HepG2 (cell line): ENCODE results near the gene ZNF324B. TPM values are rescaled to one million over a fixed set of nuclear protein-coding genes. Genes with fewer than 3 reads are reported as not detected.

Experiments
- ATAC-seq: fragments of 200-7000 bp; cut with Tn5 transposase; 3 replicates; pipeline ENCODE4 v1.9.1; 2020; ENCODE audit warnings: mild to moderate bottlenecking, moderate library complexity
- BruUV-seq: library from RNA; stranded (reverse); fragments of 400-500 nt; replicated peaks from 2 replicates; lab custom pipeline; 2021; lab: Mats Ljungman, UMichigan
- CTCF ChIA-PET: fragments of 300-600 bp; formaldehyde crosslinking; extraction: SDS; loops from one replicate; lab custom pipeline; 2021; ENCODE audit warnings: low total read pairs, inconsistent platforms, low intra/inter-chr PET ratio; lab: Yijun Ruan, JAX
- POLR2A ChIA-PET: fragments of 350-600 bp; sonication (Branson Sonifier 250); formaldehyde crosslinking; loops from one replicate; lab custom pipeline; 2020; ENCODE audit warnings: antibody characterized with exemption, inconsistent platforms; lab: Yijun Ruan, JAX
- DNase-seq: peaks from one replicate; pipeline ENCODE4 v3.0.0-alpha.2; 2015; ENCODE audit warnings: low spot score
- FAIRE-seq: peaks from 3 replicates; lab custom pipeline; 2011; peaks lifted over from hg19 to GRCh38; lab: Jason Lieb, UNC
- H2AFZ ChIP-seq: one replicate; pipeline ENCODE4 v1.6.1; 2011; ENCODE audit warnings: low read length, inconsistent platforms
- H3K27ac ChIP-seq: fragments of 300-600 bp; 3 replicates; pipeline ENCODE4 v1.8.0; 2011; ENCODE audit warnings: mixed run types, mild to moderate bottlenecking, mixed read lengths, low read length, inconsistent platforms; ENCODE audit not compliant: insufficient read depth; ENCODE audit errors: extremely low read length
- H3K27me3 ChIP-seq, 2 experiments: fragments of 200-600 bp in 1 of 2; 2 replicates in 1 of 2; 3 replicates in 1 of 2; pipeline versions ENCODE4 v1.6.0 to v1.8.0; 2011; ENCODE audit warnings: low read length in 2 of 2, mild to moderate bottlenecking in 2 of 2, moderate library complexity in 2 of 2, inconsistent platforms in 1 of 2; ENCODE audit not compliant: insufficient read depth in 2 of 2, control insufficient read depth in 1 of 2
- H3K36me3 ChIP-seq, 2 experiments: fragments of 200-600 bp in 1 of 2; replicated peaks in 1 of 2; 2 replicates in 1 of 2; 3 replicates in 1 of 2; pipeline versions ENCODE4 v1.5.1 to v1.8.0; 2011; ENCODE audit warnings: low read length in 2 of 2, inconsistent platforms in 1 of 2; ENCODE audit not compliant: insufficient read depth in 2 of 2, control insufficient read depth in 1 of 2
- H3K4me1 ChIP-seq: 2 replicates; pipeline ENCODE4 v1.5.1; 2012; ENCODE audit warnings: low read length, inconsistent platforms; ENCODE audit not compliant: insufficient read depth
- H3K4me2 ChIP-seq: 2 replicates; pipeline ENCODE4 v1.6.0; 2011; ENCODE audit warnings: low read depth, low read length, inconsistent platforms
- H3K4me3 ChIP-seq, 3 experiments: fragments of 200-600 bp in 1 of 3; sonication (generic), shearing (Covaris generic) in 1 of 3; replicated peaks in 1 of 3; 2 replicates each; pipeline ENCODE4 v1.5.1; 2011 to 2016; ENCODE audit warnings: low read length in 3 of 3, inconsistent platforms in 2 of 3, low read depth in 2 of 3, mild to moderate bottlenecking in 2 of 3, control low read depth in 1 of 3, mixed read lengths in 1 of 3; ENCODE audit not compliant: insufficient read depth in 1 of 3
- H3K79me2 ChIP-seq: one replicate; pipeline ENCODE4 v1.6.1; 2011; ENCODE audit warnings: low read length, inconsistent platforms; ENCODE audit not compliant: insufficient read depth
- H3K9ac ChIP-seq: 2 replicates; pipeline ENCODE4 v1.6.0; 2011; ENCODE audit warnings: mild to moderate bottlenecking, low read depth, low read length, inconsistent platforms; ENCODE audit not compliant: insufficient read depth
- H3K9me3 ChIP-seq: 2 replicates; pipeline ENCODE4 v1.5.1; 2012; ENCODE audit warnings: mild to moderate bottlenecking, low read length
- H4K20me1 ChIP-seq: 2 replicates; pipeline ENCODE4 v1.6.0; 2011; ENCODE audit warnings: inconsistent platforms, mild to moderate bottlenecking, low read length, moderate library complexity; ENCODE audit not compliant: insufficient read depth
- ISX ChIP-seq: sonication (generic); formaldehyde crosslinking; conservative IDR thresholded peaks from 2 replicates; pipeline ENCODE4 v1.5.0; 2020; ENCODE audit warnings: missing genetic modification reagents
- MIXL1 ChIP-seq: IDR thresholded peaks from 2 replicates; pipeline ENCODE4 v1.6.1; 2016
- PHF8 ChIP-seq: sonication (generic); formaldehyde crosslinking; IDR thresholded peaks from 2 replicates; pipeline ENCODE4 v1.5.0; 2020; ENCODE audit warnings: missing genetic modification reagents
- ZEB1 ChIP-seq: IDR thresholded peaks from 2 replicates; pipeline ENCODE4 v1.6.1; 2012; ENCODE audit warnings: mild to moderate bottlenecking, low read depth, inconsistent platforms; ENCODE audit not compliant: insufficient replicate concordance
- ZMYM4 ChIP-seq: sonication (generic); formaldehyde crosslinking; IDR thresholded peaks from 2 replicates; pipeline ENCODE4 v1.8.1; 2023; ENCODE audit warnings: mild to moderate bottlenecking, missing genetic modification reagents
- ZNF557 ChIP-seq: sonication (generic); formaldehyde crosslinking; IDR thresholded peaks from 2 replicates; pipeline ENCODE4 v1.4.0; 2020; ENCODE audit warnings: missing genetic modification reagents
- WGBS: methylation state at CpG from one replicate; pipeline ENCODE4 v1.1.6; 2017; ENCODE audit warnings: low lambda C conversion rate; 5-methylcytosine and 5-hydroxymethylcytosine counted together
- in situ Hi-C: cut with HindIII; loops from 2 replicates; pipeline ENCODE4 v1.10.0; 2017; ENCODE audit warnings: low pct_unique_long_range_greater_than_20kb; ENCODE audit not compliant: extremely low pct_ligation_motif_present
- intact Hi-C: fragments of 100-400 bp; cut with micrococcal nuclease; formaldehyde crosslinking; loops from one replicate; pipeline ENCODE4 v1.10.0; 2022; ENCODE audit not compliant: unreplicated experiment
- polyA plus RNA-seq, 8 experiments: library from polyadenylated mRNA; depleted of rRNA in 3 of 8; stranded (reverse) in 7 of 8; unstranded in 1 of 8; fragments of >200 nt; fragmentation: Illumina TruSeq in 4 of 8; extraction: Trizol in 4 of 8; gene quantifications; 2 replicates each; pipeline versions ENCODE4 v1.2.1 to v1.2.3, GENCODE V29; 2011 to 2016; ENCODE audit warnings: low read depth in 4 of 8, missing spikeins in 1 of 8, mixed read lengths in 1 of 8; ENCODE audit not compliant: insufficient read depth in 1 of 8
- total RNA-seq, 5 experiments: library from RNA; depleted of rRNA; stranded (reverse); fragments of >200 nt; fragmentation: Illumina TruSeq; extraction: Trizol; gene quantifications; 2 replicates each; pipeline ENCODE4 v1.2.3, GENCODE V29; 2016; ENCODE audit warnings: low read depth in 1 of 5
- TF ChIP-seq, protein P1 (sequence below): sonication (generic); formaldehyde crosslinking; conservative IDR thresholded peaks from 2 replicates; pipeline ENCODE4 v1.8.0; 2022; ENCODE audit warnings: mild to moderate bottlenecking, moderate library complexity, missing genetic modification reagents
- TF ChIP-seq, protein P2 (sequence below): sonication (generic); formaldehyde crosslinking; IDR thresholded peaks from 2 replicates; pipeline ENCODE4 v1.5.0; 2020; ENCODE audit warnings: mild to moderate bottlenecking, missing genetic modification reagents, borderline replicate concordance
- TF ChIP-seq, protein P3 (sequence below): sonication (generic); formaldehyde crosslinking; IDR thresholded peaks from 2 replicates; pipeline ENCODE4 v1.5.0; 2020; ENCODE audit warnings: missing genetic modification reagents, mild to moderate bottlenecking, borderline replicate concordance

ZNF324B gene
- total and polyA plus RNA-seq, 2 of the 13 experiments (the other 11 are each of a cell fraction or from before 2014, with no cell fraction given) = 0.53 to 3.0 TPM

DNA sequence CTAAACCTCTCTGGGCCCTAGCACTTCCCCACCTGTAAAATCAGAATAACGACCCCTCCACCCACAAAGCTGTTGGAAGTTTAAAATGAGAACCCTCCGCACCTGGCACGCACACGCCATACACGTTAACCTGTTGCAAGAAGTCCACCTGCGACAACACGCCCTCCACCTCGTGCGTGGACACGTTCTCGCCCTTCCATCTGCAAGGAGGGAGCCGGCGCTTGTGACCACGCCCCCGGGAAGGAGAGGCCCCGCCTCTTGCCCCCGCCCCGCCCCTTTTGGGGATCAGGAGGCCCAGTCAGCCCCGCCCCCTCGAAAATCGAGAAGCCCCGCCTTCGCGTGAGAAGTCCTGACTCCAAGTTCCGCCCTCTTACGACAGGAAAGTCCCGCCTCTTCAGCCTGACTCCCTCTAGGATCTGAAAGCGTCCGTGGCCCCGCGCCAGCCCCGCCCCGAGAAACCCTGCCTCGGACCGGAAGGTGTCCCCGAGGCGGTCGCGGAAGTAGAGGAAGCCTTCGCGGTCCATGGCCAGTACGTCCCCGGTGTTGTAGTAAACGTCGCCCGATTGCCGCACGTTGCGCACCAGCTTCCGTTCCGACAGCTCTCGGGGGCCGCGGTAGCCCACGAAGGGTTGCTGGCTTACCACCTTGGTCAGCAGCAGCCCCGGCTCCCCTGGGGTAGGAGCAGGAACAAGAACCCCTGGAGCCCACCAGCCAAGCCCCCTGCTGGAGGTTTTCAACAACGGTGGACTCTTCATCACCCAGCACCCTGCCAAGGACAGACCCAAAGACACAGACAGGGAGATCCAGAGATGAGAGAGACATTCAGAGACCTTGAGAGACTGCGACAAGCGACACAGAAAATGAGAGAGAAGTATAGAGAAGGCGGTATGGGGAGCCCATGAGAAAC lies 47.9 kb downstream of the ZNF324B start (continued):
- peak; percentile 86 for TF ChIP-seq PHF8 (CRISPR knock-in tag)
- TF ChIP-seq, protein P1, sequence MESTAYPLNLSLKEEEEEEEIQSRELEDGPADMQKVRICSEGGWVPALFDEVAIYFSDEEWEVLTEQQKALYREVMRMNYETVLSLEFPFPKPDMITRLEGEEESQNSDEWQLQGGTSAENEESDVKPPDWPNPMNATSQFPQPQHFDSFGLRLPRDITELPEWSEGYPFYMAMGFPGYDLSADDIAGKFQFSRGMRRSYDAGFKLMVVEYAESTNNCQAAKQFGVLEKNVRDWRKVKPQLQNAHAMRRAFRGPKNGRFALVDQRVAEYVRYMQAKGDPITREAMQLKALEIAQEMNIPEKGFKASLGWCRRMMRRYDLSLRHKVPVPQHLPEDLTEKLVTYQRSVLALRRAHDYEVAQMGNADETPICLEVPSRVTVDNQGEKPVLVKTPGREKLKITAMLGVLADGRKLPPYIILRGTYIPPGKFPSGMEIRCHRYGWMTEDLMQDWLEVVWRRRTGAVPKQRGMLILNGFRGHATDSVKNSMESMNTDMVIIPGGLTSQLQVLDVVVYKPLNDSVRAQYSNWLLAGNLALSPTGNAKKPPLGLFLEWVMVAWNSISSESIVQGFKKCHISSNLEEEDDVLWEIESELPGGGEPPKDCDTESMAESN (CRISPR knock-in tag) = peak; percentile 84

DNA sequence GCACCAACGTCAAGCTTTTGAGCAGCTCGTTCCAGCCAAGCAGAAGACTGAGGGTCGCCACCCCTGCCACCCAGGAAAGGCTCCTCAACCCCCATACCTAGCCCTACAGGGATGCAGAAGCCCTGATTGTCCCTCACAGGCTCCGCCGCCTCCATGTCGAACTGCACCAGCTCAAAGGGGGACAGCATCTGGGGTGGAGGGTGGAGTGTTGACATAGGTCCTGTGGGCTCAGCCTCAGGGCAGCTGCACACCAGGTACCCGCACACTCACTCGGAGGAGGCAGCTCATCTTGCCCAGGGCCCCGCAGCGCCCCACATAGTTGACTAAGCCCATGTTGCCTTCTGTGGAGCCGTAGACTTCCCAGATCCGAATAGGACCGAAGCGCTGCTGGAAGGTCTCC lies 48.8 kb downstream of the ZNF324B start:
- no CpG with 5 or more reads among the region's 14 CpGs for WGBS
- POLR2A ChIA-PET = interaction anchor here (0.7 to 3.6 kb wide), 8 partner anchors 12 to 138 kb away, joined by 3 to 44 read pairs (median 4); partner anchors contain the start of genes SLC27A5, TRIM28, ZBTB45 and ZNF497
- Histone ChIP-seq H3K4me1 (peaks cover 37% of the 10 kb centered on the region), H3K4me3 (peak overlapping the region; percentile 60 to 77 (median 74)), H3K9me3 (no peaks in the 10 kb centered on the region), H3K27me3 (no peaks in the 10 kb centered on the region; a peak in 1 of 5 replicates), H3K9ac (peak overlapping the region; percentile 78), H2AFZ (no peak overlapping the region), H4K20me1 (no peaks in the 10 kb centered on the region), H3K79me2 (peaks cover 17% of the 10 kb centered on the region), H3K36me3 (no peaks in the 10 kb centered on the region), H3K27ac (peak overlapping the region; percentile 68), H3K4me2 (peak overlapping the region; percentile 85)
- no TSS peak for BruUV-seq
- DNase-seq (no peak), FAIRE-seq (no peak), ATAC-seq (no peak)
- intact Hi-C loops = no loop called here
- in situ Hi-C loops = no loop called here
- CTCF ChIA-PET = no interaction called here
- TF ChIP-seq MIXL1 (CRISPR knock-in tag) (no peak), ISX (no peak), ZNF557 (CRISPR knock-in tag) (no peak), ZEB1 (no peak), ZMYM4 (CRISPR knock-in tag) (no peak)
- TF ChIP-seq, protein P2, sequence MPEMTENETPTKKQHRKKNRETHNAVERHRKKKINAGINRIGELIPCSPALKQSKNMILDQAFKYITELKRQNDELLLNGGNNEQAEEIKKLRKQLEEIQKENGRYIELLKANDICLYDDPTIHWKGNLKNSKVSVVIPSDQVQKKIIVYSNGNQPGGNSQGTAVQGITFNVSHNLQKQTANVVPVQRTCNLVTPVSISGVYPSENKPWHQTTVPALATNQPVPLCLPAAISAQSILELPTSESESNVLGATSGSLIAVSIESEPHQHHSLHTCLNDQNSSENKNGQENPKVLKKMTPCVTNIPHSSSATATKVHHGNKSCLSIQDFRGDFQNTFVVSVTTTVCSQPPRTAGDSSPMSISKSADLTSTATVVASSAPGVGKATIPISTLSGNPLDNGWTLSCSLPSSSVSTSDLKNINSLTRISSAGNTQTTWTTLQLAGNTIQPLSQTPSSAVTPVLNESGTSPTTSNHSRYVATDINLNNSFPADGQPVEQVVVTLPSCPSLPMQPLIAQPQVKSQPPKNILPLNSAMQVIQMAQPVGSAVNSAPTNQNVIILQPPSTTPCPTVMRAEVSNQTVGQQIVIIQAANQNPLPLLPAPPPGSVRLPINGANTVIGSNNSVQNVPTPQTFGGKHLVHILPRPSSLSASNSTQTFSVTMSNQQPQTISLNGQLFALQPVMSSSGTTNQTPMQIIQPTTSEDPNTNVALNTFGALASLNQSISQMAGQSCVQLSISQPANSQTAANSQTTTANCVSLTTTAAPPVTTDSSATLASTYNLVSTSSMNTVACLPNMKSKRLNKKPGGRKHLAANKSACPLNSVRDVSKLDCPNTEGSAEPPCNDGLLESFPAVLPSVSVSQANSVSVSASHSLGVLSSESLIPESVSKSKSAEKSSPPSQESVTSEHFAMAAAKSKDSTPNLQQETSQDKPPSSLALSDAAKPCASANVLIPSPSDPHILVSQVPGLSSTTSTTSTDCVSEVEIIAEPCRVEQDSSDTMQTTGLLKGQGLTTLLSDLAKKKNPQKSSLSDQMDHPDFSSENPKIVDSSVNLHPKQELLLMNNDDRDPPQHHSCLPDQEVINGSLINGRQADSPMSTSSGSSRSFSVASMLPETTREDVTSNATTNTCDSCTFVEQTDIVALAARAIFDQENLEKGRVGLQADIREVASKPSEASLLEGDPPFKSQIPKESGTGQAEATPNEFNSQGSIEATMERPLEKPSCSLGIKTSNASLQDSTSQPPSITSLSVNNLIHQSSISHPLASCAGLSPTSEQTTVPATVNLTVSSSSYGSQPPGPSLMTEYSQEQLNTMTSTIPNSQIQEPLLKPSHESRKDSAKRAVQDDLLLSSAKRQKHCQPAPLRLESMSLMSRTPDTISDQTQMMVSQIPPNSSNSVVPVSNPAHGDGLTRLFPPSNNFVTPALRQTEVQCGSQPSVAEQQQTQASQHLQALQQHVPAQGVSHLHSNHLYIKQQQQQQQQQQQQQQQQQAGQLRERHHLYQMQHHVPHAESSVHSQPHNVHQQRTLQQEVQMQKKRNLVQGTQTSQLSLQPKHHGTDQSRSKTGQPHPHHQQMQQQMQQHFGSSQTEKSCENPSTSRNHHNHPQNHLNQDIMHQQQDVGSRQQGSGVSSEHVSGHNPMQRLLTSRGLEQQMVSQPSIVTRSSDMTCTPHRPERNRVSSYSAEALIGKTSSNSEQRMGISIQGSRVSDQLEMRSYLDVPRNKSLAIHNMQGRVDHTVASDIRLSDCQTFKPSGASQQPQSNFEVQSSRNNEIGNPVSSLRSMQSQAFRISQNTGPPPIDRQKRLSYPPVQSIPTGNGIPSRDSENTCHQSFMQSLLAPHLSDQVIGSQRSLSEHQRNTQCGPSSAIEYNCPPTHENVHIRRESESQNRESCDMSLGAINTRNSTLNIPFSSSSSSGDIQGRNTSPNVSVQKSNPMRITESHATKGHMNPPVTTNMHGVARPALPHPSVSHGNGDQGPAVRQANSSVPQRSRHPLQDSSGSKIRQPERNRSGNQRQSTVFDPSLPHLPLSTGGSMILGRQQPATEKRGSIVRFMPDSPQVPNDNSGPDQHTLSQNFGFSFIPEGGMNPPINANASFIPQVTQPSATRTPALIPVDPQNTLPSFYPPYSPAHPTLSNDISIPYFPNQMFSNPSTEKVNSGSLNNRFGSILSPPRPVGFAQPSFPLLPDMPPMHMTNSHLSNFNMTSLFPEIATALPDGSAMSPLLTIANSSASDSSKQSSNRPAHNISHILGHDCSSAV (CRISPR knock-in tag) = no peak
- TF ChIP-seq, protein P3, sequence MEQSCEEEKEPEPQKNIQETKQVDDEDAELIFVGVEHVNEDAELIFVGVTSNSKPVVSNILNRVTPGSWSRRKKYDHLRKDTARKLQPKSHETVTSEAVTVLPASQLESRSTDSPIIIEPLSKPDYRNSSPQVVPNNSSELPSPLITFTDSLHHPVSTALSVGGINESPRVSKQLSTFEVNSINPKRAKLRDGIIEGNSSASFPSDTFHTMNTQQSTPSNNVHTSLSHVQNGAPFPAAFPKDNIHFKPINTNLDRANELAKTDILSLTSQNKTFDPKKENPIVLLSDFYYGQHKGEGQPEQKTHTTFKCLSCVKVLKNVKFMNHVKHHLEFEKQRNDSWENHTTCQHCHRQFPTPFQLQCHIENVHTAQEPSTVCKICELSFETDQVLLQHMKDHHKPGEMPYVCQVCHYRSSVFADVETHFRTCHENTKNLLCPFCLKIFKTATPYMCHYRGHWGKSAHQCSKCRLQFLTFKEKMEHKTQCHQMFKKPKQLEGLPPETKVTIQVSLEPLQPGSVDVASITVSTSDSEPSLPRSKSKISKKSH (CRISPR knock-in tag) = peak; percentile 60; the same call in 1 of the 2 replicates
